DND-41 (cell line): Measurements from ENCODE around the gene HIPK1.

Experiments
- CTCF ChIP-seq: IDR thresholded peaks from 2 replicates; pipeline ENCODE4 v1.5.1; 2012; ENCODE audit warnings: borderline replicate concordance, low read length, moderate library complexity, mild to moderate bottlenecking; ENCODE audit not compliant: poor library complexity, severe bottlenecking; ENCODE audit errors: extremely low read depth
- EZH2 ChIP-seq: IDR thresholded peaks from 3 replicates; pipeline ENCODE4 v1.6.1; 2012; ENCODE audit warnings: borderline replicate concordance, low read depth, mild to moderate bottlenecking, moderate library complexity, low read length, inconsistent platforms; ENCODE audit not compliant: severe bottlenecking

- TF ChIP-seq CTCF (no peak), EZH2 (no peak)
These were observed 46.2 kb downstream of the HIPK1 start for GRCh38 chr1:113975211-113975895.
